Stimulated activated naive CD4-positive, alpha-beta T cell (primary cell): ENCODE data around the gene CCP110.

Source experiments
- DNase-seq, 6 experiments: peaks; one replicate each; lab custom pipeline; 2025; lab: John Stamatoyannopoulos, UW

CCP110 gene

GRCh38 chr16:19555186-19555937 is 31.6 kb downstream of the CCP110 start, which contains the start of gene VPS35L:
TSS of gene VPS35L (plus strand) at chr16:19555703. CDS start at chr16:19555730, 27 bp downstream.
- DNase-seq: peak; percentile 93 to 96 (median 96)

DNA sequence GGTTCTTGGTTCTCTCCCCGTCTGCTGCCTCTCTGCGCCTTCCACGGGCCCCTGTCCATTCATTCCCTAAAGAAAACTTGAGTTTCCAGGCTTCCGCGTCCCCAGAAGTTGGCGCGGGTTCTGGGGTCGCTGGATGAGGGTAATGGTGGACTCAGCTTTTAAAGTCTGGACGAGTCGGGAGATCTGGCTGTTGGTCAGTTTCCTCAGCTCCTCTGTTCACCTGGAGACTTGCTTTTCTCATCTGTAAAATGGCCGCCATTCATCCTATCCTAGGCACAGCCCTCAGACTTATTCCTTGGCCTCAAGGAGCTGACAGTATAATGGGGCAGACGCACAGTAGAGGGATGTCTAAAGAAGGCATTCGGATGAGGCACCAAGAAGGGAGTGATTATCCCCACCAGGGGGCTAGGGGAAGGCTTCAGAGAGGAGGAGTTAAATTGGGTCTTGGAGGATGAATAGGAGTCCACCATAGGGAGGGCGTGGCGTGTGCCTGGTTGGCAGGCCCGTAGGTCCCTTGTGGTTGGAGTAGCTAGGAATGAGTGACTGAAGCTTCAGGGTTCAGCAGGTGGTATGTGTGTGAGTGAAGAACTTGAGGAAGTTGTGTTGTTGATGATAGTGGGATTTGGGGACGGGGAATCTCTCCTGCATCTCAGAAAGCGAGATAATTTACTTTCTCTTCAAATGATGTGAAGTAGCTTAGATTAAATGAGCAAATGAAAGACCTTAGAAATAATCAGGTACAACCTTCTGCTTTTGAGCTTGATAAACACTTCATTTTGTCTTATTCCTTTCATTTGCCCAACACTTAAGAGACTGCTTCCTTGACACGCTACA is 32.4 kb downstream of the CCP110 start:
- peak in 3 of 6 experiments; percentile 6 to 24 (median 19) for DNase-seq

- DNase-seq: peak in 5 of 6 experiments; percentile 8 to 65 (median 19)
These were observed 35.6 kb downstream of the CCP110 start for GRCh38 chr16:19559242-19559910.

DNA sequence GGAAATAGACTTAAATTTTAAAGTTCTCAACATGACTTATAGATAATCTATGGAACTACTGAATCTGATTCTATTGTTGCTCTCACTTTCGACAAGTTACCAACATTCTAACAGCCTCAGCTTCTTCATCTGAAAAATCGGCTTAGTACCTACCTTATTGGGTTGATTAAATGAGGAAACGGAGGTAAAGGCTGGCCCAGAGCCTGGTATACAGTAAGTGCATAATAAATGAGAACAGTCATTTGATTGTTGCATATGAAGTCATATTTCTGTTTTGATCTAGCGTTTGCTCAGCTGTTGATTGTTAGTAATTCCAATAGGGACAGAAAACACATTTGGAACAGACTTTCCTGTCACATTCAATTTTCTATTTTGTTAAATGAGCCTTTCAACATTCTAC is 36.3 kb downstream of the CCP110 start:
- DNase-seq: no peak

DNA sequence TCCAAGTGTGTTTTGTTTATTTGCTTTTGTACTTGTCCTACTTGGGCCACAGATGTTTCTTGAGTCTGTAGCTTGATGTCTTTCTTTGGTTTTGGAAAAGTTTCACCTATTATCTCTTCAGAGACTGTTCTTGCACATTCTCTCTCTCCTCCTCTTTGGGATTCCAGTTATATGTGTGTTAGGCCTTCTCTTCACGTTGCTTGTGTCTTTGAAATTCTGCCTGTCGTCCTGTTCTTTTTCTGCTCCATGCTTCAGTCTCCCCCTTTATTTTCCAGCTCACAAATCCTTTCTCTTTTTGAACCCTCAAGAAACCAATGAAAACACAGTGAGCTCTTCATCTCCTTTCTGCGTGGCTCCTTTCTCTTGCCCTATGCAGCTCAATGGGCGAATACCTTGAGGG is 39.6 kb downstream of the CCP110 start:
- DNase-seq: no peak

DNA sequence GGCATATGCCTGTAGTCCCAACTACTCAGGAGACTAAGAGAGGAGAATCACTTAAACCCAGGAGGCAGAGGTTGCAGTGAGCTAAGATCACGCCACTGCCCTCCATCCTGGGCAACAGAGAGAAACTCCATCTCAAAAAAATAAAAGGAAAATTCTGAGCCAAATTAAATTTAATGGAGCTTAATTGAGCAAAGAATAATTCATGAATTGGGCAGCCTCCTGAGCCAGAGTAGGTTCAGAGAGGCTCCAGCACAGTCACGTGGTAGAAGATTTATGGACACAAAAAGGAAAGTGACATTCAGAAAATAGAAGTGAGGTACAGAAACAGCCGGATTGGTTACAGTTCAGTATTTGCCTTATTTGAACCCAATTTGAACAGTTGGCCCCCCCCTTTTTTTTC is 42.6 kb downstream of the CCP110 start:
- no peak for DNase-seq

DNA sequence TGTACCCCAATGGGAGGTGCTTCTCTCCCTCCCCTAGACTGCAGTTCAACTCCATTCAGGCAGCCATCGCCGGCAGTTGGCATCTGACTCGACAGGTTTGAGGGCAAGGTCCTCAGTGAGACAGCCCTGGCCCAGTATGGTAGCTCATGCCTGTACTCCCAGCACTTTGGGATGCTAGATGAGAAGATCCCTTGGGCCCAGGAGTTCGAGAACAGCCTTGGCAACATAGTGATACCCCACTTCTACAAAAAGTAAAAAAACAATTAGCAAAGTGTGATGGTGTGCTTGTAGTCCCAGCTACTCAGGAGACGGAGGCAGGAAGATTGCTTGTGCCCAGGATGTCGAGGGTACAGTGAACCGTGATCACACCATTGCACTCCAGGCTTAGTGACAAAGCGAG is 43.8 kb downstream of the CCP110 start:
- DNase-seq: no peak

- DNase-seq: no peak
These were observed 50.3 kb downstream of the CCP110 start for GRCh38 chr16:19573997-19574396.

GRCh38 chr16:19574615-19575014 is 50.9 kb downstream of the CCP110 start:
- DNase-seq: no peak

GRCh38 chr16:19578378-19578971 is 54.7 kb downstream of the CCP110 start:
- no peak for DNase-seq

DNA sequence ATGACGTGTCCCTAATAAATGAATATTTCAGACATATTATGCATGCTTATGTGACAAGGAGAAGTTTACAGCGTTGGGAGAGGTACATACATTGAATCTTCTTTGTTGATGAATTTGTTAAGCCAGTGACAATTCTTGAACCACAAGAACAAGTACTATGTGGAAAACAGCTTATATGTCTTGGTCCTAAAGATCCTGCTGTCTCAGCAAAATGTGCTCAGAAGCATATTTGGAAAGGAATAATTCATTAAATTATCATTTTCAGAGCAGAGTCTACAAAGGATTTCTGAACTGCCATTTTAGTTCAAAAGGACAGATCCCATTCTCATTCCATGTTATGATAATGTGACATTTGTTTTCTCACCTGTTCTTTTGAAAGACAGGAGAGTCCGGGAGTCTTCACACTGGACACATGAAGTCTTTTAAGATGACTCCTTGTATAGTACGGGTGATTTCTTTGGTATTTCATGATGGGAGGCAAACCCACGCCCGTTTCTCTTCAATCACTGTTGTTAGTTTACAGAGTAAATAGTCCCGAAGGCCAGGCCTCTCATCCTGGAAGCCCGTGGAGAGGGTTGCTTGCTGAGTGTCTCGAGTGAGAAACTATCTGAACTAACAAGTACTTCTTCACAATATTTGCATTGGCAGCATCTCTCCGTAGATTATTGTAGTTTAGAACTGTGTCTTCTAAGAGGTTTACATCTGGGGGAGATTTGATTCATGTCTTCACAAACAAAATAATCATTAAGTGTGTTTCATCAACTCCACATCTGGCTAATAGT is 58.5 kb downstream of the CCP110 start:
- no peak for DNase-seq

- peak in 3 of 6 experiments; percentile 2 to 32 (median 22) for DNase-seq
These were observed 60.0 kb downstream of the CCP110 start for GRCh38 chr16:19583665-19584300.

DNA sequence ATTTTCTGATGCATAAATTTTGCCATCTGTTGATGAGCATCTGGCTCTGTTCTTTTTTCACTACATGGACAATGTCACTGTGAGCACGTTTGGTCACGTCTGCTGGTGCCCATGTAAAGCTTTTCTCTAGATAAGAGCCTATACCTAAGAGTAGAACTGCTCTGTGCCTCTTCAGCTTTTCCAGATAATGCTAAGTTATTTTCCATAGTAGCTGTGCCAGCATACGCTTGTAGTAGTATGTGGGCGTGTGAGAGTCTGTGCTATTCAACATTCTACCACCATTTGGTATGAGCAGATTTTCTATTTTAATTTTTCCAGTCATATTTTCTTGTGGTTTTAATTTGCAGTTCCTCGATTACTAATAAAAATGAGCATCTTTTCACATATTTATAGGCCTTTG is 64.9 kb downstream of the CCP110 start:
- no peak for DNase-seq

DNA sequence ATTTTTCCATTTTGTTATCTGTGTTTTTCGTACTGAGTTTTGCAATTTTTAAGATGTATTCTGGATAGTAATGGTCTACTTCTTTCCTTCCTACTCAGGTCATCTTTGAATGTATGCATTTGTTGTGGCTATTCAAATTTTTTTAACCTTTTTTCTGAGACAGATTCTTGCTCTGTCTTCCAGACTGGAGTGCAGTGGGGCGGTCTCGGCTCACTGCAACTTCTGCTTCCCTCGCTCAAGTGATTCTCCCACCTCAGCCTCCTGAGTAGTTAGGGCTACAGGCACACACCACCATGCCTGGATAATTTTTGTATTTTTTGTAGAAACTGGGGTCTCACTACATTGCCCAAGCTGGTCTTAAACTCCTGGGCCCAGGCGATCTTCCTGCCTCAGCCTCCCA is 65.4 kb downstream of the CCP110 start:
- DNase-seq: no peak

DNA sequence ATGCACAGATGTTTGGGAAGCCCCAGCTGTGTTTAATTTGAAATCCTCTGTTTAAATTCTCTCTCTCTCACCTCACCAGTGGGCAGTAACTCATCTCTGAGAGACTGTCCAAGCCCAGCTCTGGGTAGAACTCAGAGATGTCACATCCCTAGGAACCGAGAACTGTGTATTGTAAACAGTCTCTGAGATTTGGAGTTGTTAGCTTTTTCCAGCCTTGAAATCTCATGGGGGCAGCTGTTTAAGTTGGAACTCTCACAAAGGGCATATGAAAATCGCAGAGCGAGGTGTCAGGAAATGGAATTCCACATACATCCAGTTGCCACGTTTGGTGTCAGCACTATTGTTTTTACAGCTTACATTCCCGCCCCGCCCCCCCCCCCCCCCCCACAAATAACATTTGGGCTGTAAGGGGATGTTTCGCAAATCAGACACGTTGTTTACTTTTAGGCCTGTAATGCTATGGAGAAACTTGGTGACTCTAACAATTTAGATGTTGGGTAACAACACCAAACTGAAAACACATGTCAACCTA is 66.1 kb downstream of the CCP110 start:
- DNase-seq: no peak

DNA sequence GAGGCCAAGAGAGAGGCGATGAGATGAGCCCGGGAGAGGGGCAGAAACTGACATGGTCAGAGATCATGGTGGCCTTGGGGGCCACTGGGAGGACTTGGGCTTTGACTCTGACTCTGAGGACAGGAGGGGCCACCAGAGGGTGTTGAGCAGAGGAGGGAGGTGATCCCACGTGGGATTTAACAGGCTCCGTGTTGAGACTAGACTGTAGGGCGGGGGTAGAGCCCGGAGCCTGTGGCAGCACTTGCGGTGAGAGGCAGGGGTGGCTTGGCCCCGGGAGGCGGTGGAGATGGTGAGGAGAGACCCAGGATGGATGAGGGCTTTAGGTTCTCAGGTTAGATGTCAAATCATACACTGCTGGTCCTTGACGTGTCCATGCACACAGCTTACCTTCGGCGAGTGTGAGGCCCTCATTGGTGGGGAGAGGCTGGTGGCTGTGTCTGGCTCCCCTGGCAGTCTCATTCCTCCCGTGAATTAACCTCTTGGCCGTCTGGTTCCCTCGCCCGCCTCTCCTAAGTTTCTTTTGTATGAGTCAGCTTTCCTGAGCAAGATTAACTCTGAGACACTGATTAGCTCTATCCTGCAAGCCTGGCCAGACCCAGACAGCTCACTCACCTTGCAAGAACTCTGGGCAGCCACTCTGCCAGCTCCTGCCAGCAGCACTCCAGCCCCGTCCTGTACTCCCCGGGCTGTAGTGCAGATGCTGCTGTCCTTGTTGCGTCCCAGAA is 71.5 kb downstream of the CCP110 start:
- no peak for DNase-seq

DNA sequence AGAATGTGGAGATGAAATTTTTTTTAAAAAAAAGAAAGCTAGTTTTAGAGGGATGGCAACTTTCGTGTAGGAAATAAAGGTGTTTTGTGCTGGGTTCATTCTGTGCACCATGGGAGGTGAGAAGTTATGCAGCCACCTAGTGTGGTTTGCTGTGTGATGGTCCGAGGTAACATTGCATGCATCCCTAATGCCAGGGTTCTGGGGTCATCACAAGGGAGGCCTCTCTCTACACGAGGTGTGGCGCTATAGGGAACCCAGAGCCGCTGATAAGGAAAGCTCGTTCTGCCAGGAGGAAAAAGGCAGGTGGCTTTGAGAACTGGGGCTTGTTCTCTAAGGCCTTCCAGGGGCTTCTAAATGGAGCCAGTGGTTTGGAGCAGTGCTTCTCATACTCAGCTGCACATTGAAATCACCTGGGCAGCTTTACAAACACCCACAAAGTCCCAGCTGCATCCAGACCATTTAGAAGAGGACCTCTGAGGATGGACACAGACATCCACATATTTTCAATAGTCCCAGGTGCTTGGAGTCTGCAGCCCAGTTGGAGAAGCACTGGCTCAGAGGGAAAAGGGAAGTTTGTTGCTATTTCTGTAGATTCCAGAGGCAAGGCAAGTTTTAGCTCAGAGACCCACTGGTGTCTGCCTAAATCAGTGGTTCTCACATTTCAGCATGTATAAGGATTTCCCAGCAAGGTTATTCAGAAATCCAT is 75.2 kb downstream of the CCP110 start:
- no peak for DNase-seq

DNA sequence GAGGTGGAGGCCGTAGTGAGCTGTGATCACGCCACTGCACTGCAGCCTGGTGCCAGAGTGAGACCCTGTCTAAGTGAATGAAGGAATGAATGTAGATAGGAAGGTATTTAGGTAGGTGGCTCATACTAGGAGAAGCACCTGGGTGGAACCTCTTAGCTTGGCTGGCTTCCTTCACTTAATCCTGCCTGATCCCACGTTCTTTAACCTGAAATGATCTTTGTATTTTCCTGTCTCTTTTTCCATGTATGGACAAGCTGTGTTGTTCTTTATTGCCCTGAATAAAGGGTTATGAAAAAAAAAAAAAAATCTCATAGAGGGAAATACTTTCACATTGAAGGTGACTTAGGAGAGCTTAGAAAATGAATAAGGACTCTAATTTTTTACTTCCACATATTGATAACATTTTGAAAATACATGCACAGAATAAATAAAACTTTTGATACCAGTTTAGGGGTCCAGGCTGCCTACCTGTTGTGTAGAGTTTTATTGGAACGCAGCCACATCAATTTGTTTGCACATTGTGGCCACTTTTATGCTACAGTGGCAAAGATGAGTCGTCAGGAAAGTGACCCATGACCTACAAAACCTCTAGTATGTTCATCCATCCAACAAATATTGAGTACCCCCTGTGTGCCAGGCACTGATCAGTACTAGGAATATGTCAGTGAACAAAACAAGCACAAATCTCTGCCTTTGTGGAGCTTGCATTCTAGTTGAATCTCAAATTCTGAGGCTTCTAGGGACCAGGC is 76.4 kb downstream of the CCP110 start:
- no peak for DNase-seq
